Epithelial cell of prostate (primary cell): ENCODE results near the gene TRAPPC3.
A peak's percentile ranks its signal among the peaks of the same experiment; 100 is the strongest.
"Not testable (repeated sequence)": the region's sequence is repeated elsewhere in the genome, so short reads cannot be mapped to it uniquely, and the experiment has no call there.

Experiments used
- DNase-seq: peaks from one replicate; pipeline ENCODE4 v3.0.0-alpha.2; 2011; ENCODE audit warnings: low read depth, low spot score
- H3K27ac ChIP-seq: fragments of 450-650 bp; 2 replicates; pipeline ENCODE4 v1.5.1; 2017; ENCODE audit warnings: mild to moderate bottlenecking

The TRAPPC3 gene

DNA sequence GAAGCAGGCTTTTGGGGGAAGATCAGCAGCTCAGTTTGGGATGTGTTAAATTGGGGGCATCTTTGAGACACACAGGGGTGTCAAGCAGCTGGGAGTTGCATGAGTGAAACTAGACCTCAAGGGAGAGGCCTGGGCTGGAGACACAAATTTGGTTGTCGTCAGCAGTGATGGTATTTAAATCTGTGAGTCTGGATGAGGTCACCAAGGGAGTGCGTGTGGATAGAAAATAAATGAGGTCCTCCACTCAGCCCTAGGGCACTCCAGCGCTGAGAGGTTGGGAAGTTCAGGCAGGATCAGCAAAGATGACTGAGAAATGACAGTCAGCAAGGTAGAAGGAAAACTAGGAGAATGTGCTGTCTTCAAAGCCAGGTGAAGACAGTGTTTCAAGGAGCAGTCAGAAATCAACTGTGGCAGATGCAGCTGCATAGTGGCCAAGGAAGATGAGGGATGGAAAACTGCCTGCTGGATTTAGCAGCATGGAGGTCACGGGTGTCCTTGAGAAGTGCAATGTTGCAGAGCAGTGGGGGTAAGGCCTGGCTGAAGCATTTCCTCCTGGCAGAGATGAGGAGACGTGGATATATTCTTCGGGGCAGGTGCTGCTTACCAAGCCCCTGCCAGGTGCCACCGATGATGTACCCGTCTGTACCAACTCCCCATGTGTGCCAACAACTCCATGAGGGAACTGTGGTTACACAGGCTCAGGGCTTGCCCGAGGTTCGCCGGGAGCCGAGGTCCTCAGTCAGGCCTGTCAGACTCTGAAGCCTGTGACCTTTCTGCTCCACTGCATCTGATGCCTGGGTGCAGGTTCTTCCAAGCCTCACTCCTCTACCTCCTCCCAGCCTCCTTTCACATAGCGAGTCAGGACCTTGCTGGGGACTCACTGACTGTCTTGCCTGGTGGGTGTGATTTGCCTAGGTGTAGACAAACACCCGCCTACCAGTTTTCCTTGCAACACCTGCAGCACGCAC lies 17.9 kb upstream of the TRAPPC3 start:
- peak; percentile 27 for DNase-seq
- H3K27ac ChIP-seq: peak overlapping the region; percentile 98

DNA sequence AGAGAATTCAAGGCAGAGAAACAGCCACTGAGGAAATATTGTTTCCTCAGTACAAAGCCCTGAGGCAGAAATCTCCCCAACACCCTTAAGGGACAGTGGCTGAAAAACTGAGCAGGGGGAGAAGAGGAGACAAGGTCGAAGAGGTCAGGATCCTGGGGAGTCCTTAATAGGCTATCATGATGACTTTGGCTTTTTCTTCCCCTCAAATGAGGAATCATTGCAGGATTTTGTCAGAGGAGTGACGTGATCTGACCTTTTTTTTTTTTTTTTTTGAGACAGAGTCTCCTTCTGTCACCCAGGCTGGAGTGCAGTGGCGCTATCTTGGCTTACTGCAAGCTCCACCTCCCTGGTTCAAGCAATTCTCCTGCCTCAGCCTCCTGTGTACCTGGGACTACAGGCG lies 16.9 kb upstream of the TRAPPC3 start:
- peak overlapping the region; percentile 98 for H3K27ac ChIP-seq
- no peak for DNase-seq

DNA sequence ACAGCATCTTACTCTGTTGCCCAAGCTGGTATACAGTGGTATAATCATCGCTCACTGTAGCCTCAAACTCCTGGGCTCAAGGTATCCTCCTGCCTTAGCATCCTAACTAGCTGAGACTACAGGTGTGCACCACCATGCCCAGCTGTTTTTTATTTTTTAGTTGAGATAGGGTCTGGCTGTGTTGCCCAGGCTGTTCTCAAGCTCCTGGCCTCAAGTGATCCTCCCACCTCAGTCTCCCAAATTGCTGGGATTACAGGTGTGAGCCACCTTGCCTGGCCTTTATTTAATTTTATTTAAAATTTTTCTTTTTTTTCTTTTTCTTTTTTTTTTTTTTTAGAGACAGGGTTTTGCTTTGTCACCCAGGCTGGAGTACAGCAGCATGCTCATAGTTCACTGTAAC lies 15.9 kb upstream of the TRAPPC3 start:
- peak overlapping the region; percentile 98 for H3K27ac ChIP-seq
- DNase-seq: no peak

DNA sequence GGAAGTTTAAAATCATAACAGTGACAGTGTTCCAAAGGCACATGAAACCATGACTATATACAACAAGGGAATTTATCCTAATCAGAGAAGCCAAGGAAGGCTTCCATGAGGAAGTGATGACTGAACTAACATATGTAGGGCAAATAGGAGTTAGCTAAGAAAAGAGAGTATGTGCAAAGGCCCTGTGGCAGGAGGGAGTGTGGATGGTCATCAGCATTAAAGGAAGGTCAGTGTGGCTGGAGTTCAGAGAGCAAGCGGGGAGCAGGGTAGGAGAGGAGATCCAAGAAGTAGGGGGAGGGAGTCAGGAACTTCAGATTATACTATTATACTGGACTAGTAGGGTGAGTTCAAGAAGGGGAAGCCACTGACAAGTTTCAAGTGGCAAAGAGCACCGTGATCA lies 15.1 kb upstream of the TRAPPC3 start:
- peak overlapping the region; percentile 98 for H3K27ac ChIP-seq
- DNase-seq: no peak

DNA sequence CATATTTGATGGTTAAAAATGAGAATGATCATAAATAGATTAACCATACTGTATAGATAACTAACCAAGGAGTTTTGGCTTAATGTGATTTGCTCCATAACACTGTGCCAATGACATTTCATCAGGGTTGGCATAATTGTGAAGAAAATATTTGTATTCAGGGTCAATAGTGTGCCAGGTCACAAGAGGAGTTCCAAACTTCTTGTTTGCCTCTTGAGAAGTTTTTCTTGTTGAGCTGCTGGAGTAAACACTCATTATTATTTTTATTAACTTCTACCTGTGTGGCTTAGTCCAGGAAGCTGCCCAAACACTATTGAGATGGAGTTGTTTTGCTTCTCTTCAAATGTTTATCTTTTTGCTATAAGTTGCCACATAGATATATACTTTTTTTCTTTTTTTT lies 14.1 kb upstream of the TRAPPC3 start:
- H3K27ac ChIP-seq: peak overlapping the region; percentile 98
- DNase-seq: no peak

DNA sequence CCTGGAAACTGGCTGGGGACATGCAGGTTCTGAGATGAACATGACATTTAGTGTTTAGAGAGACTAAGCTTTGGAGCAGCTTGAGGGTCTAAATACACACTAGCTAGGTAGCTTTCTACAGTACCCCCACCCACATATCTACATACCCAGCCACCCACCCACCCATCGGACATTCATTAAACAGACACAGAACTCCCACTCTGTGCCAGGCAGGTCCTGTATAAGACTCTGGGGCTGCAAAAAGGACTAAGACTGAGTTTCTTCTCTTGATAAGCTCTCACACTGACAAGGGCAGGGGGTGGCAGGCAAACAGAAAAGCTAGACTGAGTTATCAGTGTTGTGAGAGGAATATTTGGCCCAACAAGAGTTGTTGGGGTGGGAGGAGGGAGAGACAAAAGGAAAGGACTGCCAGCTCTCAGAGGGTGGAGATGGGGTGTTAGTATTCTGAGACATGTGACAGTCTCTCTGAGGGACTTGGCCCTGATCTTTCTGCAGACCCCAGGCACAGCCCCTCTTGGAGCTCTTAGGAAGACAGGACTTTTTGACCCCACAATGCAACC lies 13.5 kb upstream of the TRAPPC3 start:
- DNase-seq: no peak
- H3K27ac ChIP-seq: peak overlapping the region; percentile 98

DNA sequence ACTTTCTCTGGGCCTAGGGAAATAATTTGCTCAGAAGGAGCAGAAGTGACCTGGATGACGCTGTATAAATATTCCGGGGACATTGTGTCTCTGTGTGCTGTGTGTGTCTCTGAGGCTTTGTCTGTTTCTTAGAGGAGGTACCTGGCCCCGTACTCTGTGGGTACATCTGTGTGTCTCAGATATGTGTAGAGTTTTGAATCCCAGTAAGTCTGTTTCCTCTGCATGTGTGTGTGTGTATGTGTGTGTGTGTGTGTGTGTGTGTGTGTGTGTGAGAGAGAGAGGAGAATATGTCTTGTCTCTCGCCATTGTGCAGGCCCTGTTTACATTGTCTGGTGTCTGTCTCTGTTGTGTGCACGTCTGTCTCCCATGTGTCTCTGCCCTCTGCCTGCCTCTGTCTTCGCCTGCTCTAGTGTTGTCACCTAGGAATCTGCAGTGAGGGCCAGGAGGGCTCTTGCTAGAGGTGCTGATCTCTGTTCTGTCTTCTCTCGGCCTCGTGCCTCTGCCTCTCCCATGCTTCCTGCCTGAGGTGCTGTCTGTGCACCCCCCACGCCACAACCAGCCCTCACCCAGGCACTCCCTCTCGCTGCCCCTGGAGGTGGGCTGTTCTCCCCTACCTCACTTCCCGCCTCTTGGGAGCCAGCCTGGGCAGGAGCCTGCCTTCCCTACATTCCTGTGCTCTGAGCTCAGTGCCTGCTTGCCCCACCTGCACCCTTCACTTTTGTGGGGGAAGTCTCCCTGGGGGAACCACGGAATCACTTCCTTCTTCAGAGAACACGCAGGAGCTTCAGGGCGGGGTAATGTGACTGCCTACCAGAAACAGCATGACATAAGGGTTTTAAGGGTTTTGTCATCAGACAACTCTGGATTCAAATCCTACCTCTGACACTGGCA lies 12.6 kb upstream of the TRAPPC3 start:
- peak overlapping the region; percentile 98 for H3K27ac ChIP-seq
- peak; percentile 81 for DNase-seq

DNA sequence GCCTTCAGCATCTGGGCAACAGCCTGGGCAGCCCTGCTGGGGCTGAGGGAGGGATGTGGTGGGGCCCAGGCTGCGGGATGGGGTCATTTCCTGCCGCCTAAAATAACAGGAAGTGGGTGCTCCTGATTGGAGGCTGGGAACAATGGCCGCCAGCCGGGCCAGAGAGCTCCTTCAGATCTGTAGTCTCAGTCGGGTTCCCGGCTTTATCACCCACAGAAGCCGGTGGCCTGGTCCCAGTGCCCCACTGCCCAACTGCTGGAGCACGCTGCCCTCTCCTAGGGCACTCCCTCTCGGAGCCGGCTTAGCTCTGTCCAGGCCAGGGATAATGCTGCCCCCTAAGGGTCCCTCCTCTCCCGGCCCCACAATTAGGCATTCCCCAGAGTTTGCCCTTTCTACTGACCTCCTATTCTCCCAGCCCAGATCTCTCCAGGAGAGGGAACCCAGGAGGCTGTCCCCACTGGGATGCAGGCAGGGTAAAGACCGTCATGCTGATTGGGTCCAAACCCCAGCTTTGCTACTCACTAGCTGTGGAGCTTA lies 11.7 kb upstream of the TRAPPC3 start:
- H3K27ac ChIP-seq: peak overlapping the region; percentile 98
- DNase-seq: no peak

DNA sequence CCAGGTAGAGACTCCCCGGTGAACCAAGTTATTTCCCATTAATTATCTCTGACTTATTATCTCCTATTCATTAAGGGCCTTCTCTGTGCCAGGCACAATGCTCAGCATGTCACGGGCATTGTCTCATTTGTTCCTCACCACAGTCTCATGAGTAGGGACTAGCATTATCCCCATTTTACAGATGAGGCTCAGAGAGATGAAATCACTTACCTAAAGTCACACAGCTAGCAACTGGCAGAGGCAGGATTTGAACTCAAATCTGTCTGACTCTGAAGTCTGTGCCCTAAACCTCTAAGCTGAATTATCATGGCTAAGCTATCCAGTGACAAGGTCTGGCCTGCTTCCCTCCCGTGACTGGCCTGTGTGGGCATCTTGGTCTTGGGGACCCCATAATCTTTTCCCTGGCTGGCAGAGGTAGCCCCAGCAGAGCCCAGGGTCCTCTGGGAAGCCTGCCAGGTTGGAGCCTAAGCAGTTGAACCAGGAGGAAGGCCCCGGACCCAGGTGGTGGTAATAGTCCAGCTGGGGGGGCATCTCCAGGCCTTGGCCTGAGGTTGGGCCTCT lies 11.2 kb upstream of the TRAPPC3 start:
- DNase-seq: no peak
- H3K27ac ChIP-seq: peak overlapping the region; percentile 98

DNA sequence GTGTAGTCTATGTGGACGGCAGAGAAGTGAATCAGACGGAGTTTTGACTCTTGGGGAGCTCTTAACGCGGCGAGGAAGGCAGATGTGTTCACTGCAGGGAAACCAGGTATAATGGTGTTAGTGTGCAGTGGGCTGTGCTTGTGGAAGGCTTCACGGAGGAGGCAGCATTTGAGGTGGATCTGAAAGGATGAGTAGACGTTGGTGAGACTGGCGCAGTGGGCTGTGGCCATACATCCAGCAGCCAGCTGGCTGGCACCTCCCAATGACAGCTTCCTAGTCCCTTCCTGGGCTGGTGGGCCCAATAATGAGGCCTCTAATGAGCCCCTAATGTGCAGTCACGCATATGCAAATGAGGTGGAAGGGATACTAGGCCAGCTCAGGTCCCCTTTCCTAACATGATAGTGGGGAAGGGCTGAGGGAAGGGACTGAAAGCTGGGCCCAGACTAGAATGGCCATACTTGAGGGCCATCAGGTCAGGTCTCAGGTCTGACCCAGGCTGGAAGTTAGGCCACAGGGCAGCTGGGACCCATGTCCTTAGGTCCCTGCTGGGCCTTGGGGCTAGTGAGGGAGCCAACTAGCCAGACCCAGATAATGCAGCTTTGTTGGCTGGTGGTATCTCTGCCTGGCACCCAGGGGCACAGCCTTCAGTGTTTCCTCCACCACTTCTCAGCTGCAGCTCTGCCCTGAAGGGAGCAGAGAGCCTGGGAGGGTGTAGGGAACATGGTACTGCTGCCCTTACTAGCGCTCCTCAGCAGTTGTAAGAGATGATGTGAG lies 10.5 kb upstream of the TRAPPC3 start:
- peak overlapping the region; percentile 98 for H3K27ac ChIP-seq
- no peak for DNase-seq

DNA sequence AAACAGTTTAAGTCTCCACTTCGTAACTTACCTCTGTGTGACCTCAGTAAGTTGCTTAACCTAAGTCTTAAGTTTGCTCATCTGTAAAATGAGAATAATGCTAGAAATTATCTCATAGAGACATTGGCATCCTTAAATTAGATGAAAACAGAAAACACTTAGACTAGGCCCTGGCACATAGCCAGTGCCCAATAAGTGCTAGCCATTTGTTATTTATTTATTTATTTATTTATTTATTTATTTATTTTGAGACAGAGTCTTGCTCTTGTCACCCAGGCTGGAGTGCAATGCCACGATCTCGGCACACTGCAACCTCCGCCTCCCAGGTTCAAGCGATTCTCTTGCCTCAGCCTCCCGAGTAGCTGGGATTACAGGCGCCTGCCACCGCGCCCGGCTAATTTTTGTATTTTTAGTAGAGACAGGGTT lies 9.6 kb upstream of the TRAPPC3 start:
- peak overlapping the region; percentile 98 for H3K27ac ChIP-seq
- not testable (repeated sequence) for DNase-seq

DNA sequence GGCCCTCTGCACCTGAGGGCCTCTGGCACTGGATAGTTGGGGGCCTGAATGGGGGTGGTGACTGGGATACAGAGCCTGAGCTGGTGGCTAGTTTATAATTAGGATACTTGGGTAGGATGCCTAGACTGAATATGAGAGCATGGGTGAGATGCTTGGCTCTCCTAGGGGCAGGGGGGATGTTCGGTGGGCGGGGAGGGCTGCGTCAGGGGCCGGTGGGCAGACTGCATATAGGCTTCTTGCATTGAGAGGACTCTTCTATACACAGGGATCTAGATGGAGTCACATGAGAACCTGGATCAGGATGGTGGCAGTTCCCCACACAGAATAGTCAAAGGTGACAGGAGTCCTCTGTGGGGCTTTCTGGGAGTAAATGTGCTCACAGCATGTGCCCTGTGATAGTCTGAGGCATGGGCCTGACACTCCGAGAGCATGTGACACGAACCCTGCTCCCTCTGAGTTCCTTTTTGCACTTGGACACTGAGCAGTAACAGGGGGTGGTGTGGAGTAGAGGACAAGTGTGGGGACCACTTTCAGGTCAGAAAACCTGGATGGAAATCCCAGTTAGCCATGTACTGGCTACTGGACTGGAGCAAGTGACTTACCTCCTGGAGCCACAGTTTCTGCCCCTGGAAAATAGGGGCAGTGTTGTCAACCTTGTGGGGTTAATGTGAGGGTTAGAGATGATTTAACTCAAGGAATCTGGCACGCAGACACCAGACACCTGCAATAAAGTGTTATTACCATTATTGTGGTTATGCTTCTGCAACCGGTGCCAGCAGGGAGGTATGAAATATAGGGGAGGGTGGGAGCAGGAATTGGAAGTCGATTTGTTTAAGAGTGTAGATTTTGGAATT lies 8.9 kb upstream of the TRAPPC3 start:
- peak overlapping the region; percentile 98 for H3K27ac ChIP-seq
- no peak for DNase-seq

DNA sequence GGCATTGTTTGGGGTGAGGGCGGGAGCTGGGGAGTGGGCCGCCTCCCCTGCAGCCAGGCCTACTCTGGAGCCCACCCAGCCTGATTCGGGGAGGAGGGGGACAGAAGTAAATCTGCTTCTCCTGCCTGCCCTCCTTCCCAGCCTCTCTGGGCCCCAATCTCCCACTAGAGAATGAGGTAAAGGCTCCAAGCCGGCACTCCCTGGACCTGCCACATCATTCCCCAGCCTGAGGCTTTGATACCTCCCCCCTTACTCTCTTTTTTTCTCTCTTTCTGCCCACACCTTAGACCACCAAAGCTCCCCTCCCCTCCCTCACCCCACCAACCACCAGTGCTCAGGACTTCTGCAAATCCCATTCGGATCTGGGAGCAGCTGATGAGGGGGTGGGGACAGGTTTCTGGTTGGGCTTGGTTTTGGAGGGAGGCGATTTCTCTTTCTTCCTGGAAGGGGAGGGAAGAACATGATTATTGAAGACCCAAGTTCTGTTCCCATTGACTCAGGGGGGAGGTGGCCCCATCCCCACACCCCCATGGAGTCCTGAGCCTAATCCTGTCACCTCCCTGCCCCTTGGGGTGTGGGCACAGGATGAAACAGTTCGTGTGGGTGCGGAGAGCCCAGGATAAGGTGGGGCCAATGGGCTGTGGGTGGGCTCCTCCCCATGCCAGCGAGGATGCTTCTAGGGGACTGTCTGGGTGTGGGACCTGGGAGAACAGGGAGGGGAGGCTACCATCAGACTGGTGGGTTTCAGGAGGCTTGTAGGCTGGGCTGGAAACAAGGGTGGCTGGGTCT lies 8.0 kb upstream of the TRAPPC3 start:
- peak overlapping the region; percentile 98 for H3K27ac ChIP-seq
- DNase-seq: no peak

DNA sequence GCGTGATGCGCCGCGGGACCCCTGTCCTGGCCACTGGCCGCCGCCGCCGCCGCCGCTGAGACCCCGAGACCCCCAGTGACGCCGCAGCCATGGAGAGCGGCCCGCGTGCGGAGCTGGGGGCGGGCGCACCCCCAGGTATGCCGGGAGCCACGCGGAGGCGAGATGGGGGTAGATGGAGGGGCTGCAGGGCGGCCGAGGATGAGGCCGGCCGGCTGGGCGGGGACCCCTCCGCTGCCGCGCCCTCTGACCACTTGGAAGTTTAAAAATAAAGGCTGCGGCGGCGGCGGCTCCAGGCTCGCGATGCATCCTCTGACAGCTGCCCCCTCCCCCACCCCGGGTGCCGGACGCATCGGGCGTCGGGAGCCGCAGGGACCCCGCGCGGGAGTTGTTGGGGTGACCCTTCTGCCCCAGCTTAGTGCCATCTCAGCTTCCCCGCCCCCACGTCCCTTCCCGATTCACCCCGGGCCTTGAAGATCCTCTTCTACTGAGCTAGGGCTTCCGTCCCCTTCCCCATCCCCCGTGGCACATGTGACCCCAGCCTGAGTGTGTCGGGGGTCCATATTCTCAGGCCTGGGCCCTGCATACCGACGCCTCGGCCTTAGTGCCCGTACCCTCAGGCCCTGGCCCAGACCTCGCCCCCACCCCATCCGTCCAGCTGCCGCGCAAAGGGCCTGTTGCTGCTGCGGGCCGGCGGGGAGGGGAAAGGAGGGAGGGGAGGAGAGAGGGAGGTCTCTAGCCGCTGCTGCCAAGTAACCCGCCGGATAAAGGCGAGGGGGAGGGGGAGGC lies 7.2 kb upstream of the TRAPPC3 start:
- no peak for DNase-seq
- peak overlapping the region; percentile 98 for H3K27ac ChIP-seq

DNA sequence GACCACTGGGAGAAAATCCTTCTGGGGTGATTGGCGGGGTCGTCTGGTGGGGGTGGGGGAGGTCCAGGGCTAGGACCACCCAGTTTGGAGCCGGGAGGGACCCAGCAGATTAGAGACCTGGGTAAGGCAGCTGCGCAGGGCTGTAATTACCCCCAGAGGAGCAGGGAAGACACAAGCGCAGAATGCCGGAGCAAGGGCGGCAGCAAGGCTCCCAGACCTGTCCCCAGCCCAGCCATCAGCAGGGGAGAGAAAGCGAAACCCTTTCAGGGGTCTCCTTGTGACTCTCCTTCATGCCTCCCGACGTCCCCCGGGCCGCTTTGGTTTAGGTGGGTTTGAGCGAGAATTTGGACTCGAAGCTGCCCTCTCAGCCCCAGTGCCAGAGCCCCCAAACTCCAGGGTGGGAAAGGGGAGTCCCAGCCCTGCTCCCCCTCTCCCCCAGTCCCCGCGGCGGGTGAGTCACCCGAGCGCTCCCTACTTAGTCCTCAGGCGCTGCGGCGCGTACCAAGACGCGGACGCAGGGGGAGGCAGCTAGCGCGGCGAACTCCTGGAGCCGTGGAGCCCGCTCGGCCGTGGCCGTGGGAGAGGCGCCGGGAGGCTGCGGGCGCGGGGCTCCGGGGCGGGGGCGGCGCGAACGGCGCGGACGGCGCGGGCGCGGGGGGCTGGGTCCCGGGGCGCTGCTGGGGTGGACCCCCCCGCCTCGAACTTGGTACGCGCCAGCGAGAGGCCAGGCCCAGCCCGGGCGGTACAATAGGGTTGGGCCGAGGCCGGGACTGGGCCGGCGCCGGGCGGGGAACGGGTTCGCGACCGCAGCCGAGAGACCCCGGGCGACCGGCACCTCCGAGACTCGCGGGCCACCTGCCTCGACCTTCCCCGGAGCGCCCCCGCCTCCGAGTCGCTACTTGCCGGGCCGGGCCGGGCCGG lies 6.4 kb upstream of the TRAPPC3 start, which contains the start of gene MAP7D1:
TSS of gene MAP7D1 (plus strand) at position 753 of the 921 bp plus-strand sequence. CDS start 258 bp downstream, outside the sequence.
- DNase-seq: peak; percentile 31
- H3K27ac ChIP-seq: peak within 1 kb of the TSS; percentile 98
